ENCODE results near the gene TPT1. TPM values are rescaled to one million over a fixed set of nuclear protein-coding genes. Genes with fewer than 3 reads are reported as not detected.

The TPT1 gene
- total and polyA plus RNA-seq, 2 of the 13 experiments (the other 11 are each of a cell fraction or from before 2014, with no cell fraction given) = 2,953 to 3,594 TPM

GRCh38 chr13:45335397-45336024, 5.5 kb downstream of the TPT1 start (continued):
- TF ChIP-seq ZBTB40 (IDR thresholded peaks at IDR 0.05) = no peak
- 0 out of 2 replicates have a peak, but pooled peaks have one; percentile 30 for TF ChIP-seq ZBTB40 (CRISPR knock-in tag; IDR thresholded peaks at IDR 0.05)
- TF ChIP-seq ZNF121 (CRISPR knock-in tag; IDR thresholded peaks at IDR 0.05) = no peak
- no peak for TF ChIP-seq PAWR (CRISPR knock-in tag; IDR thresholded peaks at IDR 0.05; ENCODE audit: borderline replicate concordance)
- 0 out of 2 replicates have a peak, but pooled peaks have one; percentile 32 for TF ChIP-seq ZNF703 (CRISPR knock-in tag; IDR thresholded peaks at IDR 0.05; ENCODE audit: borderline replicate concordance)
- peak; percentile 82 for TF ChIP-seq CEBPG (CRISPR knock-in tag; IDR thresholded peaks at IDR 0.05)
- TF ChIP-seq ZNF777 (CRISPR knock-in tag; IDR thresholded peaks at IDR 0.05) = 0 out of 2 replicates have a peak, but pooled peaks have one; percentile 5
- TF ChIP-seq, protein P1, sequence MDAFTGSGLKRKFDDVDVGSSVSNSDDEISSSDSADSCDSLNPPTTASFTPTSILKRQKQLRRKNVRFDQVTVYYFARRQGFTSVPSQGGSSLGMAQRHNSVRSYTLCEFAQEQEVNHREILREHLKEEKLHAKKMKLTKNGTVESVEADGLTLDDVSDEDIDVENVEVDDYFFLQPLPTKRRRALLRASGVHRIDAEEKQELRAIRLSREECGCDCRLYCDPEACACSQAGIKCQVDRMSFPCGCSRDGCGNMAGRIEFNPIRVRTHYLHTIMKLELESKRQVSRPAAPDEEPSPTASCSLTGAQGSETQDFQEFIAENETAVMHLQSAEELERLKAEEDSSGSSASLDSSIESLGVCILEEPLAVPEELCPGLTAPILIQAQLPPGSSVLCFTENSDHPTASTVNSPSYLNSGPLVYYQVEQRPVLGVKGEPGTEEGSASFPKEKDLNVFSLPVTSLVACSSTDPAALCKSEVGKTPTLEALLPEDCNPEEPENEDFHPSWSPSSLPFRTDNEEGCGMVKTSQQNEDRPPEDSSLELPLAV (CRISPR knock-in tag; conservative IDR thresholded peaks at IDR 0.05; ENCODE audit: low read depth) = no peak
- TF ChIP-seq ZNF766 (CRISPR knock-in tag; IDR thresholded peaks at IDR 0.05; ENCODE audit: borderline replicate concordance) = no peak
- TF ChIP-seq PRPF4 (IDR thresholded peaks at IDR 0.05; ENCODE audit: low read depth, low read length, poor library complexity, severe bottlenecking) = no peak
- 0 out of 2 replicates have a peak, but pooled peaks have one; percentile 20 for TF ChIP-seq ZNF142 (CRISPR knock-in tag; IDR thresholded peaks at IDR 0.05)
- no peak for TF ChIP-seq SP5 (CRISPR knock-in tag; IDR thresholded peaks at IDR 0.05; ENCODE audit: borderline replicate concordance, low read depth)
- no peak for TF ChIP-seq SKI (IDR thresholded peaks at IDR 0.05; ENCODE audit: partially characterized antibody)

All from HepG2 (cell line).